Epithelial cell of esophagus (primary cell): Measurements from ENCODE around the gene EIF4E1B.
A peak's percentile ranks its signal among the peaks of the same experiment; 100 is the strongest.

Experiments used
- DNase-seq: peaks from one replicate; pipeline ENCODE4 v3.0.0; 2010; ENCODE audit warnings: low read depth
- H3K4me3 ChIP-seq: 2 replicates; pipeline ENCODE4 v1.5.1; 2011; ENCODE audit warnings: mild to moderate bottlenecking, low read length, control low read depth
- TF ChIP-seq, protein P1 (sequence below): IDR thresholded peaks from 2 replicates; pipeline ENCODE4 v1.5.1; 2011; ENCODE audit warnings: low read depth, mild to moderate bottlenecking, low read length, control low read depth, inconsistent platforms; ENCODE audit not compliant: insufficient read depth; ENCODE audit errors: missing control alignments

EIF4E1B gene

DNA sequence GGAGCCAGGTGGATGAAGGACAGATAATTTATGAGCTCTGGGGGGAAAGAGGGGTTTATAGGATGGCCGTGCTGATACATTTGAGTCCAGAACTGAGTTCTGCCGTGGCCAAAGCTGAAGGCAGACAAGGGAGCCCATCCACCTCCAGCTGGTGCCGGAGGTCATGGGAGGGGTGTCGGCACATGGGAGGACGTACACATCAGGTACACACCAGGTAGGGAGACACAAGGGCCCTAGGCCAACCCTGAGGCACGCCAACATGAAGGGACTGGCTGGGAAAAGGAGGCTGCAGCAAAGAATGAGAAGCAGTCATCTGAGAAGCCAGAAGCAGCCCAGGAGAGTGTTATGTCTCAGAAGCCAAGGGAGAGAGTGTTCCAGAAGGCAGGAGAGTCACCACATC lies 18.5 kb upstream of the EIF4E1B start:
- no peak for DNase-seq
- no peak overlapping the region for H3K4me3 ChIP-seq
- TF ChIP-seq, protein P1, sequence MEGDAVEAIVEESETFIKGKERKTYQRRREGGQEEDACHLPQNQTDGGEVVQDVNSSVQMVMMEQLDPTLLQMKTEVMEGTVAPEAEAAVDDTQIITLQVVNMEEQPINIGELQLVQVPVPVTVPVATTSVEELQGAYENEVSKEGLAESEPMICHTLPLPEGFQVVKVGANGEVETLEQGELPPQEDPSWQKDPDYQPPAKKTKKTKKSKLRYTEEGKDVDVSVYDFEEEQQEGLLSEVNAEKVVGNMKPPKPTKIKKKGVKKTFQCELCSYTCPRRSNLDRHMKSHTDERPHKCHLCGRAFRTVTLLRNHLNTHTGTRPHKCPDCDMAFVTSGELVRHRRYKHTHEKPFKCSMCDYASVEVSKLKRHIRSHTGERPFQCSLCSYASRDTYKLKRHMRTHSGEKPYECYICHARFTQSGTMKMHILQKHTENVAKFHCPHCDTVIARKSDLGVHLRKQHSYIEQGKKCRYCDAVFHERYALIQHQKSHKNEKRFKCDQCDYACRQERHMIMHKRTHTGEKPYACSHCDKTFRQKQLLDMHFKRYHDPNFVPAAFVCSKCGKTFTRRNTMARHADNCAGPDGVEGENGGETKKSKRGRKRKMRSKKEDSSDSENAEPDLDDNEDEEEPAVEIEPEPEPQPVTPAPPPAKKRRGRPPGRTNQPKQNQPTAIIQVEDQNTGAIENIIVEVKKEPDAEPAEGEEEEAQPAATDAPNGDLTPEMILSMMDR, result no peak

DNA sequence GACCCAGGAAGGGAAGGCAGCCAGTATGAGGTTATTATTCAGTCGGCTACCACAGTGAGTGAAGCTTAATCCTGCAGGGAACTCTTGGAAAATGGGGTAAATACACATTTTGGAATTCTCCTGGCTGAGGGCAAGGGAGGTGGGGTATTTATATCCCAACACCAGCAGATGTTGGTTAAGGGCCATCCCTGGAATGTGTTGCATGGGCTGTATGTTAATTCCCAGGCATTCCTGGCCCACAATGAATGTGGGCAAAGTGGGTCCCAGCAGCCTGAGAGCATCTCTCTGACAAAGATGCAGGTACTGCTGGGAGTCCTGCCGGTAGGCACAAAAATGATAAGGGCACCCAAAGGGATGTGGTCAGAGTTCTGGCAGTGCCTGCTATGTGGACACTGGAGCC lies 17.6 kb upstream of the EIF4E1B start:
- no peak for DNase-seq
- no peak overlapping the region for H3K4me3 ChIP-seq
- TF ChIP-seq, protein P1, result no peak

DNA sequence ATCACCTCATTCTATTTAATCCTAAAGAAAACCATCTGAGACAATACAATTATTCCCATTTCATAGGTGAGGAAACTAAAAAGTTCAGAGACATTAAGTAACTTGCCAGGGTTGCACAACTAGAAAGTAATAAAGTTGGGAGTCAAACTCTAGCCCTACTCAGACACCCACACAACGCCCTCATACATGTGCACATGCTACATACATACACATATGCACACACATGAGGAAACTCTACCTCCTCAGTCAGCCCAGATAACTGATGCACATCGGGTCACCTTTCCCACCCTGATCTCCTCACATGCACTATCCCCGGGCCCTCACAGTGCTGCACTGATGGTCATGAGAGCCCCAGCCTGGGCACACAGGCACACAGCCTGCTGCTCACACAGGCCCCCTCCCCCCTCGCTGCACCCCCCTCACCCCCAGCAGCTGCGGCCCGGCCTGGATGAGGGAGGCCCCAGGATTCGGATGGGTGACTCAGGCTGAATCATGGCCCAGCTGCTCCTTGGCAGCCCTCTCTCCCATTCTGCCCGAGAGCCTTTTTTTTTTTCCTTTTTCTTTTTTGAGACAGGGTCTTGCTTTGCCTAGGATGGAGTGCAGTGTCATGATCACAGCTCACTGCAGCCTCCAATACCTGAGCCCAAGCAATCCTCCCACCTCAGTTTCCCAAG lies 15.5 kb upstream of the EIF4E1B start:
- no peak overlapping the region for H3K4me3 ChIP-seq
- TF ChIP-seq, protein P1, result no peak
- peak; percentile 78 for DNase-seq

DNA sequence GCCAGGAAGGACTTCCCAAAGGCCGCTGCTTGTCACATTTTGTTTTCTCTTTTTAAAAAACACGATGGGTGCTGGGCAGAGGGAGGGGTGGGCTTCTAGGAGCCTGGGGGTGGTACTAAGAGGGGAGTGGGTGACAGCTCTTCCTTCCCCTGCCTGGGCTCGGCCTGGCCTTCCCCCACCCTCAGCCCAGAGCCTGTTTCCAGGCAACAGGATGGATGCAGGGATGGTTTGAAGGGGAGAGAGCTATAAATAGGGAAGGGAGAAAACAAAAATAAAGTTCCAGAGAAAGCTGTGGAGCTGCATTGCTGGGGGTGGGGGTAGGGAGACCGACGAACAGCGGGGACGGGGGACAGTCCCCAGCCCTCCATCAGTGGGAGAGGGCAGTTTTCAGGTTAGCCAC lies 14.0 kb upstream of the EIF4E1B start:
- DNase-seq, result no peak
- H3K4me3 ChIP-seq, result no peak overlapping the region
- TF ChIP-seq, protein P1, result no peak

DNA sequence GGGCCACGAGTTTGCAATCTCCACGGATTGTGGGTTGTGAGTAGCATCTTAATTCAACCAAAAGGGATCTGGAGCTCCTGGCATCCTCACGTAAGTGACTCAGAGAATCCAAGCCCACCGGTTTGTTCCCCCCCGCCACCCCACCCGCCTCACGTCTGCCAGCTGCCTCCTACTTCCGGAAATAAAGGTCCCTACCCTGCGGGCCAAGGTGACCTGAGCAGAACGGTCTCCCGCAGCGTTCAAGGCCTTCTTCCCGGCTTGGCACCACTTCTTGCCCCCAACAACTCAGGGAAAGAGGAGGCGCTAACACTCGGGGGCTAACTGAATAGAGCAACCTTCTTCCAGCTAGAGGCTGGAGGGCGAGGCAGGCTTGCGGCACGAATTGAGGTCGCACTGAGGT lies 11.7 kb upstream of the EIF4E1B start:
- no peak for DNase-seq
- TF ChIP-seq, protein P1, result no peak
- no peak overlapping the region for H3K4me3 ChIP-seq

DNA sequence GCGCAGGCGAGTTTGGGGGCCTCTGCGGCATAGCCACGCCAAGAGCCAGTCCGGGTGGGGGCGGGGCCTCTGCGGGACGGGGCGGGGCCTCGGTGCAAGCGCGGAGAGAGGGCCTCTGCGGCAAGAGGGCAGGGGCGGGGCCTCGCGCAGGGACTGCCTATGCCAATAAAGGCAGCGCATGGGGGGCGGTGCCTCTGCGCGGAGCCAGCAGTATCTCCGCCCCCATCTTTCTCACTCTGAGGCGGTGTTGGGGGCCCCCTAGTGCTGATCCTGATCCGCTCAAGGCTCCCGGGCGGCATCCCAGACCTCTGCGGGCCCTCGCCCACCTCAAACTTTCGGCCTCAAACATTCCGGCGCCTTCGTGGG lies 11.3 kb upstream of the EIF4E1B start:
- peak; percentile 83 for DNase-seq
- TF ChIP-seq, protein P1, result peak; percentile 19
- no peak overlapping the region for H3K4me3 ChIP-seq

DNA sequence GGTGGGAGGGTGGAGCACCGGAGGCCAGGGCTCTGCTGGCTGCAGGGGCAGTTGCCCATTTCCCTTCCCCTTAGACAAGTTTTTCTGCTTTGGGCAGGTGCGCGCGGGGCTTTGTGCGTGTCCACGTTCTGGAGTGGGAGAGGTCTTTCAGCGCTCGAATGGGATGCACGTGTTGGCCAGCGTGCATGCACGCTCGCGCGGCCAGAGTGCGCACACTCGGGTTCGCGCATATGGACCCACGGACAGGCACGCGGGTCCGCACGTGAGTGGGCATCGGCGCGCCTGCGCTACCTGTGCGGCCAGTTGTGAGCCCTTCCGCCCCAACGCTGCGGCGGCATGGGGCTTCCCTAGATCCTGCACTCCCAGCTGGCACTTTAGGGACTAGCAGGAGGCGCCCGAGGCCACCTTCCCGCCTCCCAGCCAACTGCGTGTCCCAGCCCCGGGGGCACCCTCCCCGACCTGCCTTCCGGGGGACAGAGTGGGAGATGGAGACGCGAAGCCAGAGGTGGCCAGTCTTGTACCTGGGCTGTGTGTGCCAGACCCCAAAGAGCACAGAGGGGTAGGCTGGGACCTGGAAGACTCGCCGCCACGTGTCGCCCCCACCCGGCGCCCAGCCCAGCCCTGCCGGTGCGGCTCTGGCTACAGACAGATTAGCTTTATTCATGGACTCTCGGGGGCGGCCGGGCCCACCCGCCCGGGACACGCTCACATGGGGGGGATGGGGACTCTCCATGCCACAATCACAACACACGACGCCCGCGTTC lies 10.7 kb upstream of the EIF4E1B start:
- H3K4me3 ChIP-seq, result no peak overlapping the region
- TF ChIP-seq, protein P1, result no peak
- no peak for DNase-seq
